Middle frontal gyrus (tissue), 1 donor: ENCODE results near the gene USP12.
"Not testable (repeated sequence)": the region's sequence is repeated elsewhere in the genome, so short reads cannot be mapped to it uniquely, and the experiment has no call there.

Source experiments
- DNase-seq: peaks from one replicate; pipeline ENCODE4 v3.0.0-alpha.2; 2015; ENCODE audit warnings: low spot score; ENCODE audit errors: extremely low spot score

USP12 gene

GRCh38 chr13:27123445-27123844, 48.2 kb downstream of the USP12 start:
- not testable (repeated sequence) for DNase-seq

- DNase-seq, result no peak
These were observed 49.6 kb downstream of the USP12 start for GRCh38 chr13:27122036-27122435.

GRCh38 chr13:27120811-27121210, 50.8 kb downstream of the USP12 start:
- DNase-seq, result no peak

- DNase-seq, result no peak
These were observed 51.6 kb downstream of the USP12 start for GRCh38 chr13:27120011-27120410.

- DNase-seq, result no peak
These were observed 53.1 kb downstream of the USP12 start for GRCh38 chr13:27118428-27119054.

GRCh38 chr13:27117952-27118351, 53.7 kb downstream of the USP12 start:
- no peak for DNase-seq

- DNase-seq, result no peak
These were observed 54.5 kb downstream of the USP12 start for GRCh38 chr13:27117158-27117557.

GRCh38 chr13:27113436-27113835, 58.2 kb downstream of the USP12 start:
- no peak for DNase-seq

GRCh38 chr13:27112006-27112405, 59.6 kb downstream of the USP12 start:
- DNase-seq, result no peak

GRCh38 chr13:27110056-27110746, 61.4 kb downstream of the USP12 start:
- no peak for DNase-seq

GRCh38 chr13:27106144-27106543, 65.5 kb downstream of the USP12 start:
- DNase-seq, result no peak

GRCh38 chr13:27104606-27105005, 67.0 kb downstream of the USP12 start:
- no peak for DNase-seq

- no peak for DNase-seq
These were observed 69.8 kb downstream of the USP12 start for GRCh38 chr13:27101847-27102246.

- DNase-seq, result no peak
These were observed 70.3 kb downstream of the USP12 start for GRCh38 chr13:27101289-27101688.

- DNase-seq, result no peak
These were observed 73.9 kb downstream of the USP12 start for GRCh38 chr13:27097691-27098090.

GRCh38 chr13:27091451-27091850, 80.2 kb downstream of the USP12 start:
- no peak for DNase-seq

GRCh38 chr13:27088619-27089018, 83.0 kb downstream of the USP12 start:
- no peak for DNase-seq

- no peak for DNase-seq
These were observed 84.9 kb downstream of the USP12 start for GRCh38 chr13:27086599-27087265.

GRCh38 chr13:27083183-27083582, 88.4 kb downstream of the USP12 start:
- no peak for DNase-seq

- DNase-seq, result no peak
These were observed 89.5 kb downstream of the USP12 start for GRCh38 chr13:27081893-27082679.

GRCh38 chr13:27080018-27080948, 91.3 kb downstream of the USP12 start:
- DNase-seq, result no peak
